ENCODE measurements around the gene TRIM56. TPM values are rescaled to one million over a fixed set of nuclear protein-coding genes. Genes with fewer than 3 reads are reported as not detected.
A peak's percentile ranks its signal among the peaks of the same experiment; 100 is the strongest.

Gene TRIM56
- total and polyA plus RNA-seq, 2 of the 13 experiments (the other 11 are each of a cell fraction or from before 2014, with no cell fraction given) = 3.2 to 7.1 TPM

DNA sequence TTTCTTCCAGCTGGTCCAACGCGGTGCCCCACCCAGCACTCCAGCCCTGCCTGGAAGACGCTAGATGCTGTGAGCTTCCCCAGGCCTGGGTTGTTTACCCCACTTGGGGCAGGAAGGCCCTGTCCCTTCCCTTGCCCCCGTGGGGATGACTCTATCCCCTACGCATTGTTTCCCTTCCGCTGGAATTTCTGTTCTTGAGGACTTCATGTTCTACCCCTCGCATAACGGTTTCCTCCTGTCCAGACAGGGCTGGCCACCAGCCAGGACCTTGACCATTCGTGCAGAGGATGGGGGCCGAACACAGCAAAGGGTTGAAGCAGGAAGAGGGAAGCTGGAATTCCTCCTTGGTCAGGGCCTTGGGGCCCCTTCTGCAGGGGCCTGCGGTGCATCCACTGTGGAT, 27.0 kb downstream of the TRIM56 start:
- Histone ChIP-seq H3K36me3 (replicated peaks in 1 of 2; ENCODE audit: control insufficient read depth in 1 of 2, insufficient read depth in 2 of 2, low read length in 2 of 2) (no peaks in the 10 kb centered on the region), H2AFZ (ENCODE audit: low read length) (peak overlapping the region; percentile 69), H3K9me3 (ENCODE audit: low read length) (no peaks in the 10 kb centered on the region), H3K4me2 (ENCODE audit: low read depth, low read length) (peak overlapping the region; percentile 58), H3K4me3 (replicated peaks in 1 of 3; ENCODE audit: insufficient read depth in 1 of 3, low read depth in 2 of 3, low read length in 3 of 3) (no peak overlapping the region), H3K27me3 (ENCODE audit: control insufficient read depth in 1 of 2, insufficient read depth in 2 of 2, low read length in 2 of 2) (0 out of 5 replicates have a peak, but pooled peaks cover 0 to 3% of the 10 kb centered on the region in 2 experiments), H4K20me1 (ENCODE audit: insufficient read depth, low read length) (no peaks in the 10 kb centered on the region), H3K9ac (ENCODE audit: insufficient read depth, low read depth, low read length) (no peak overlapping the region; the same call in 1 of the 2 replicates), H3K4me1 (ENCODE audit: insufficient read depth, low read length) (peaks cover 69% of the 10 kb centered on the region), H3K79me2 (ENCODE audit: insufficient read depth, low read length) (no peaks in the 10 kb centered on the region), H3K27ac (ENCODE audit: extremely low read length, insufficient read depth, low read length) (no peak overlapping the region)
- intact Hi-C loops (cut with micrococcal nuclease; ENCODE audit: unreplicated experiment) = no loop called here
- DNase-seq (ENCODE audit: low spot score) = no peak
- 20% methylated on average over 11 of the region's 11 CpGs for WGBS (ENCODE audit: low lambda C conversion rate)
- ATAC-seq = no peak
- in situ Hi-C loops (cut with HindIII; ENCODE audit: extremely low pct_ligation_motif_present, low pct_unique_long_range_greater_than_20kb) = no loop called here
- ChIA-PET CTCF (ENCODE audit: low intra/inter-chr PET ratio, low total read pairs) (no interaction called here), POLR2A (interaction anchor here (1.3 to 3.8 kb wide), 2 partner anchors 10 to 15 kb away, joined by 5 to 26 read pairs; partner anchors contain the start of gene SERPINE1)
- no TSS peak for BruUV-seq (replicated peaks)
- FAIRE-seq = no peak
- TF ChIP-seq USF2 (IDR thresholded peaks at IDR 0.05; ENCODE audit: low read depth, low read length) = no peak
- TF ChIP-seq USF2 (CRISPR knock-in tag; IDR thresholded peaks at IDR 0.05; ENCODE audit: borderline replicate concordance) = no peak
- peak; percentile 14; the same call in 1 of the 2 replicates for TF ChIP-seq TBX2 (CRISPR knock-in tag; IDR thresholded peaks at IDR 0.05; ENCODE audit: borderline replicate concordance)
- no peak for TF ChIP-seq ZNF670 (CRISPR knock-in tag; IDR thresholded peaks at IDR 0.05; ENCODE audit: borderline replicate concordance)
- TF ChIP-seq HDAC1 (CRISPR knock-in tag; IDR thresholded peaks at IDR 0.05) = no peak
- TF ChIP-seq, protein P1, sequence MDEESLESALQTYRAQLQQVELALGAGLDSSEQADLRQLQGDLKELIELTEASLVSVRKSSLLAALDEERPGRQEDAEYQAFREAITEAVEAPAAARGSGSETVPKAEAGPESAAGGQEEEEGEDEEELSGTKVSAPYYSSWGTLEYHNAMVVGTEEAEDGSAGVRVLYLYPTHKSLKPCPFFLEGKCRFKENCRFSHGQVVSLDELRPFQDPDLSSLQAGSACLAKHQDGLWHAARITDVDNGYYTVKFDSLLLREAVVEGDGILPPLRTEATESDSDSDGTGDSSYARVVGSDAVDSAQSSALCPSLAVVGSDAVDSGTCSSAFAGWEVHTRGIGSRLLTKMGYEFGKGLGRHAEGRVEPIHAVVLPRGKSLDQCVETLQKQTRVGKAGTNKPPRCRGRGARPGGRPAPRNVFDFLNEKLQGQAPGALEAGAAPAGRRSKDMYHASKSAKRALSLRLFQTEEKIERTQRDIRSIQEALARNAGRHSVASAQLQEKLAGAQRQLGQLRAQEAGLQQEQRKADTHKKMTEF (CRISPR knock-in tag; IDR thresholded peaks at IDR 0.05) = no peak
- TF ChIP-seq RAD21 (CRISPR knock-in tag; IDR thresholded peaks at IDR 0.05) = no peak
- TF ChIP-seq POLR2A (IDR thresholded peaks at IDR 0.05; ENCODE audit: insufficient read depth in 1 of 2, low read depth in 2 of 2, low read length in 2 of 2) = no peak
- no peak for TF ChIP-seq ZNF460 (CRISPR knock-in tag; IDR thresholded peaks at IDR 0.05; ENCODE audit: borderline replicate concordance)
- TF ChIP-seq, protein P2, sequence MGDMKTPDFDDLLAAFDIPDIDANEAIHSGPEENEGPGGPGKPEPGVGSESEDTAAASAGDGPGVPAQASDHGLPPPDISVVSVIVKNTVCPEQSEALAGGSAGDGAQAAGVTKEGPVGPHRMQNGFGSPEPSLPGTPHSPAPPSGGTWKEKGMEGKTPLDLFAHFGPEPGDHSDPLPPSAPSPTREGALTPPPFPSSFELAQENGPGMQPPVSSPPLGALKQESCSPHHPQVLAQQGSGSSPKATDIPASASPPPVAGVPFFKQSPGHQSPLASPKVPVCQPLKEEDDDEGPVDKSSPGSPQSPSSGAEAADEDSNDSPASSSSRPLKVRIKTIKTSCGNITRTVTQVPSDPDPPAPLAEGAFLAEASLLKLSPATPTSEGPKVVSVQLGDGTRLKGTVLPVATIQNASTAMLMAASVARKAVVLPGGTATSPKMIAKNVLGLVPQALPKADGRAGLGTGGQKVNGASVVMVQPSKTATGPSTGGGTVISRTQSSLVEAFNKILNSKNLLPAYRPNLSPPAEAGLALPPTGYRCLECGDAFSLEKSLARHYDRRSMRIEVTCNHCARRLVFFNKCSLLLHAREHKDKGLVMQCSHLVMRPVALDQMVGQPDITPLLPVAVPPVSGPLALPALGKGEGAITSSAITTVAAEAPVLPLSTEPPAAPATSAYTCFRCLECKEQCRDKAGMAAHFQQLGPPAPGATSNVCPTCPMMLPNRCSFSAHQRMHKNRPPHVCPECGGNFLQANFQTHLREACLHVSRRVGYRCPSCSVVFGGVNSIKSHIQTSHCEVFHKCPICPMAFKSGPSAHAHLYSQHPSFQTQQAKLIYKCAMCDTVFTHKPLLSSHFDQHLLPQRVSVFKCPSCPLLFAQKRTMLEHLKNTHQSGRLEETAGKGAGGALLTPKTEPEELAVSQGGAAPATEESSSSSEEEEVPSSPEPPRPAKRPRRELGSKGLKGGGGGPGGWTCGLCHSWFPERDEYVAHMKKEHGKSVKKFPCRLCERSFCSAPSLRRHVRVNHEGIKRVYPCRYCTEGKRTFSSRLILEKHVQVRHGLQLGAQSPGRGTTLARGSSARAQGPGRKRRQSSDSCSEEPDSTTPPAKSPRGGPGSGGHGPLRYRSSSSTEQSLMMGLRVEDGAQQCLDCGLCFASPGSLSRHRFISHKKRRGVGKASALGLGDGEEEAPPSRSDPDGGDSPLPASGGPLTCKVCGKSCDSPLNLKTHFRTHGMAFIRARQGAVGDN (CRISPR knock-in tag; IDR thresholded peaks at IDR 0.05) = peak; percentile 36
- TF ChIP-seq IRF1 (CRISPR knock-in tag; IDR thresholded peaks at IDR 0.05; ENCODE audit: low read depth) = no peak
- TF ChIP-seq MEIS1 (CRISPR knock-in tag; IDR thresholded peaks at IDR 0.05; ENCODE audit: borderline replicate concordance) = no peak
- no peak for TF ChIP-seq ZMYM3 (CRISPR knock-in tag; IDR thresholded peaks at IDR 0.05)
- TF ChIP-seq, protein P3, sequence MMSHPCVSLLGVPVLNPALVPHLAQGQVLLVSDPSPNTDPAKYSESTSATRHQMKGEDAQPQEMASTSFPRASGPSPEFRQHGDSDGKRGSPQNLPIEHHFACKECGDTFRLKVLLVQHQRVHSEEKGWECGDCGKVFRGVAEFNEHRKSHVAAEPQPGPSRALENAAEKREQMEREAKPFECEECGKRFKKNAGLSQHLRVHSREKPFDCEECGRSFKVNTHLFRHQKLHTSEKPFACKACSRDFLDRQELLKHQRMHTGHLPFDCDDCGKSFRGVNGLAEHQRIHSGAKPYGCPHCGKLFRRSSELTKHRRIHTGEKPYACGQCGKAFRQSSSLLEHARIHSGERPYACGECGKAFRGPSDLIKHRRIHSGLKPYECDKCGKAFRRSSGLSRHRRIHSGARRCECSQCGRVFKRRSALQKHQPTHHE (CRISPR knock-in tag; IDR thresholded peaks at IDR 0.05; ENCODE audit: borderline replicate concordance) = no peak
